Activated CD4-positive, alpha-beta T cell treated with anti-CD3 and anti-CD28 coated beads for 1 hour (primary cell): Measurements from ENCODE around the gene DNAJC16.

Source experiments
- DNase-seq: peaks from one replicate; pipeline ENCODE4 v3.0.0-alpha.2; 2020

The DNAJC16 gene

DNA sequence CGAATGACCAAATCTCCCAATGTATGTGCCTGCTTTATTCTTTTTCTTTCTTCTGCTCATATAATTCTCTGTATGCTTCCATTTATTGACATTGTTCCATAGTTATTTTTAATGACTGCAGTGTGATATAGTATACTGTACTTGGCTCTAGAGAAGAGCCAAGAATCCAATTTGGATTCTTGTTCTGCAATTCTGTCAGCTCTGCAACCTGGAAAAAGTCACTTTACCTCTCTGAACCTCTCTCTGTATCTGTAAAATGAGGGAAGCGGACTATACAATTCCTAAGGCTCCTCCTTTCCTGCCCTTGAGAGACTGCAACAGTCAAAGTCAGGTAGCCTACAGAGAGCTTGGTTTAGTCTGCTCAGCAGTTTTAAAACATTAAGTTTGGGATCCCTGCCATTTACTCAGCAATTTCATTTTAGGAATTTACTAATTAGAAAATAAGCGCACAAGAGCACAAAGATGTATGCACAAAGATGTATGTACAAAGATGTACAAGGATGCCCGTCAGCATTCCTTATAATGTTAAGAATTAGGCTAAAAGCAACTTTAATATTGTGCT, 14.7 kb downstream of the DNAJC16 start:
- DNase-seq: no peak

DNA sequence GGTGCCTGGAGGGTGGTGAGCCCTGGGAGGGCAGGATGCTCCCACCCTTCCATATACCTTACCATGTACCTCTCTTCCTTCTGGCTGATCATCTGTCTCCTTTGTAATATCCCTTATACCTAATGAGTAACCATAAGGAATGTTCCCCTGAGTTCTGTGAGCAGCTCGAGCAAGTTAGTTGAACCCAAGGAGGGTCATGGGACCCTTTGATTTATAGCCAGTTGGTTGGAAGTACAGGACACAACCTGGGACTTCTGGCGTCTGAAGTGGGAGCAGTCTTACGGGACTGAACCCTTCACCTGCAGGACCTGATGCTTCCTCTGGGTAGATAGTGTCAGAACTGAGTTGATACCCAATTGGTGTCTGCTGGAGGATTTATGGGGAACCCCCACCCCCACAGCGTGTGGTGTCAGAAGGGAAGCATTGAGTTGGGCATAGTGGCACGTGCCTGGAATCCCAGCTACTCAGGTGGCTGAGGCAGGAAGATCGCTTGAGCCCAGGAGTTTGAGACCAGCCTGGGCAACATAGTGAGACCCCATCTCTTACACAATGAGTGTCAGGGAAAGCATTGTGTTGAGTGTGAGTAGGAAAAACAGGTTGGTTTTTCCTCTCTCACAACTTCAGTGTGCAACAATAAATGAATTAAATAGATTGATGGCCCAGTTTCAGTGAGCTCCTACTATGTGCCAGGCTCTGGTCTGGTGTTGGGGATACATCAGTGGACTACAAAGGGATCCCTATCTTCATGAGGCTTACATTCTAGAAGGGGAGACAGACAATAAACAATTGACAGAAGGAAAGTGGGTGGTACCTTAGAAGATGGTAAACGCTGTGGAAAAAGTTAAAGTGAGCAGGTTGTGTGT, 16.0 kb downstream of the DNAJC16 start:
- no peak for DNase-seq

DNA sequence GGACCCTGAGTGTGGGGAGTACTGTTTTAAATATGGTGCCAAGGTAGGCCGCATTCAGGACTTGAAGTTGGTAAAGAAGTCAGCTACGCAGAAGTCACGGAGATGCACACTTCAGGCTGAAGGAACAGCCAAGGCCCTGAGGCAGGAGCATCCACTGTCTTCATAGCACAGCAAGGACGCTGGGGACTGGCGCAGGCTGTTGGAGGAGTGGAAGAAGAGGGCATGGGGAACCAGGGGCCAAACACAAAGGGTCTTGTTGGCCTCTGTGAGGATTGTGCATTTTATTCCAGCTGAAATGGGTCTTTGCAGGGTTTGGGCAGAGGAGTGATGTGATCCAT, 16.6 kb downstream of the DNAJC16 start:
- no peak for DNase-seq

DNA sequence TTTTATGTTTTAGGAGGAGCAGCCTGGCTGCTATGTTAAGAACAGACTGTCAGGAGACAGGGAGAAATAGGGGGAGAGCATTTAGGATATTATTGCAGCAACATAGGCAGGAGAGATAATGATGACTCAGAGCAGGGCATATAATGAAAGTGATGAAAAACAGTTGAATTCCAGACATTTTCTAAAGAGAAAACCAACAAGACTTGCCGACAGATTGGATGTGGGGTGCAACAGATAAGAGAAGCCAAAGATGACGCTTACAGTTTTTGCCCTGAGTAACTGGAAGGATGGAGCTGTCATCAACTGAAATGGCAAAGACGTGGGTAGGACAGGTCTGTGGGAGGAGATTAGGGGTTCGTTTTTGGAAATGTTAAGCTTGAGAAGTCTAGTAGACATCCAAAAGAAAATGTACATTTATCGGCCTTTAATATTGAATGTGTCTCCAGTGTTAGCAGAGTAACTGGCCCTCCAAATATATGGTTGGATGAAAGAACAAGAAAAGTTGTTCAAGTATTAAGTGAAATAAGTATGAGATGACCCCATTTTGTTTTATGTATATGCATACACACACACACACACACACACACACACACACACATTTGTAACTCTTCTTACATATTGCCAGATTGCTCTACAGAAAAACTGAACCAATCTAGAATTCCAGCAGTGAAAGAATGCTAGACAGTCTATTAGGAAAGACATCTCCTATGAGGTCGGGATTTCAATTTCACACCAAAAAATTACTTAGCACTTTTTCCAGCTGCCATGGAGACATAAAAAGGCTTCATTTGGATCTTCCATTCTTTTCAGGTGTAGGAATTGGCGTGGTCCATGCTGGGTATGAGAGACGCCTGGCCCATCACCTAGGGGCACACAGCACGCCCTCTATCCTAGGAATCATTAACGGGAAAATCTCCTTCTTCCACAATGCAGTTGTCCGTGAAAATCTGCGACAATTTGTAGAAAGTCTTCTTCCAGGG, 17.2 kb downstream of the DNAJC16 start:
- no peak for DNase-seq

DNA sequence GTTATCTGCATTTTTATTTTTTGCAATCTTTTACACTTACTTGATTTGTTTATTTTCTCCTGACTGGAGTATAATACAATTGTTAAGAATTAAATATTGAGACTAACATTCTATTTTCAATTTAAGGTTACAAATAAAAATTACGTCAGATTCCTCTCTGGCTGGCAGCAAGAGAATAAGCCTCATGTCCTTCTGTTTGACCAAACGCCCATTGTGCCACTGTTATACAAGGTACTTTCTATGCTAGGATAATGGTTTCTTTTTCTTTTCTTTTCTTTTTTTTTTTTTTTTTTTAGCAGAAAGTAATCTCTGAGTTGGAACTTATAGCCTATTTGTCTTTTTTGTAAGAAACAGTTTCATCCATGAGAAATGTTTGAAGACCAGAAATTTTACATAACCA, 20.0 kb downstream of the DNAJC16 start:
- DNase-seq: no peak

DNA sequence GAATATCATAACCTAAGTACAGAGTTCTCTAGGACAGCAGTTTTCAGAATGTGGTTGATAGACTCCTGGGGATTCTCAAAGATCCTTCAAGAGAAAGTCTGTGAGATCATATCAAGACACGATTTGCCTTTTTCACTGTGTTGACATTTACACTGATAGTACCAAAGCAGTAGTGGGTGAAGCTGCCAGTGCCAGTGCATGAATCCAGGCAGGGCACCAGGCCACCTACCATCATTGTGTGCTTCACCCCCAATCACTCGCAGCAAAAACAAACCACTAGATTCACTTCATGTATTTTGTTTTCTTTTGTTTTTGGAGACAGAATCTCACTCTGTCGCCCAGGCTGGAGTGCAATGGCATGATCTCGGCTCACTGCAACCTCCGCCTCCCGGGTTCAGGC, 23.9 kb downstream of the DNAJC16 start:
- no peak for DNase-seq

DNA sequence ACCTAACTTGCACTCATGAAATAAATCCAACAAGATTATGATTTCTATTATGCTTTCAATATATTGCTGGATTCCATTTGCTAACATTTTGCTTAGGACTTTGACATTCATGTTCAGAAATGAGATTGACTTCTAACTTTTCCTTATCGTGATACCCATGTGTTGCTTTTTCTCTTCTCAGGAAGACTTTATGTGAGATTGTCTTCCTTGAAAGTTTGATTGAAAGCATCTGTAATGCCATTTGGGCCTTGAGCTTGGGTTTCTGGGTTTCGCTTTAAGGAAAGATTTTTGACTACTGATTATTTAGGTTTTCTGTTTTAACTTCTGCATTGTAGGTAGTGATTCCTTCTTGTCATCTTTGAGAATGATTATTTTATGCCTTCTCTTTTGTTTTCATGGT, 30.4 kb downstream of the DNAJC16 start:
- DNase-seq: no peak

DNA sequence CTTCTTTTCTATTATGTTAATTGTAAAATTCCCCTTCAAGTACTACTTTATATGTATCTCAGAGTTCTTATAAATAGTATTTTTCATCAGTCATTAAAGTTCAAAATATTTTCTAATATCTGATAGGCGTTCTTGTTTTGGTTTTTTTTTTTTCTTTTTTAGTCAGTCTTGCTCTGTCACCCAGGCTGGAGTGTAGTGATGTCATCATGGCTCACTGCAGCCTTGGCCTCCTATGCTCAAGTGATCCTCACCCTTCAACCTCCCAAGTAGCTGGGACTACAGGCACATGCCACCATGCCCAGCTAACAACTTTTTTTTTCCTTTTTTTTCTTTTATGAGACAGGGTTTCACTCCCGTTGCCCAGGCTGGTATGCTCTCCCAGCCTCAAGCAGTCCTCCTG, 30.9 kb downstream of the DNAJC16 start:
- no peak for DNase-seq

DNA sequence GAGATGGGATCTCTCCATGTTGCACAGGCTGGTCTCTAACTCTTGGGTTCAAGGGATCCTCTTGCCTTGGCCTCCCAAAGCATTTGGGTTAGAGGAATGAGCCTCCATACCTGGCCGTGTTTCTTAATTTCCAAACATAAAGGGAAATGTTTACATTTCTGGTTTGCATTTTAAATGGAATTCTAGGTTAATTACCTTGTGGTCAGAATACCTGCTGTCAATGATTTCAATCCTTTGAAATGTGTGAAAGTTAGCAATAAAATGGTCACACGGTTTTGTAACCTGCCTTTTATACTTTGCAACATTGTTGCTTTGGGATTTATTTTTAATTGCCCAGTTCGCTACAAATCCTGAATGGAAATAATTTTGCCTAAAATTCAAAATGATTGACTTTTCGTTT, 31.9 kb downstream of the DNAJC16 start:
- no peak for DNase-seq

DNA sequence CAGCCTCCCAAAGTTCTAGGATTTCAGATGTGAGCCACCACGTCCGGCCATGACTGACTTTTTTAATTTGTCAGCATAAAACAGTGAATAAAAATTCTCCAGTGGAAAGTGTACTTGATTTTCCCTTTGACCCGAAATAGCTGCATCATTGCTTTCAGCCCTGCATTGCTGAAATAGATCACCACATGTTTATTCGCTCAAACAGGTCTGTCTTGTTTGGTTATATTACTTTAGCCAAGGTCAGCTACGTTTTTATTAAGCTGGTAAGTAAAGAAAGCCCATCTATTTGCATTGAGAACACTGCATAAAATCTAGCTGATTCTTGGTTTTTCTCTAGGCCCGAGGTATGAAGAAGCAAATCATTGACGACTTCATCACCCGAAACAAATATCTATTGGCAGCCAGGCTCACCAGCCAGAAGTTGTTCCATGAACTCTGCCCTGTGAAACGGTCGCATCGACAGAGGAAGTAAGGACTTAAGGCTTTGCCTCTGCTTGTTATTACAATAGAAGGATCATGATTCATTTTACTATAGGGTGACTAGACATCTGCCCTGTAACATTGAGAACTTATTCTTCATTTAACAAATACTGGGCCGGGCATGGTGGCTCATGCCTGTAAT, 32.7 kb downstream of the DNAJC16 start:
- DNase-seq: no peak

DNA sequence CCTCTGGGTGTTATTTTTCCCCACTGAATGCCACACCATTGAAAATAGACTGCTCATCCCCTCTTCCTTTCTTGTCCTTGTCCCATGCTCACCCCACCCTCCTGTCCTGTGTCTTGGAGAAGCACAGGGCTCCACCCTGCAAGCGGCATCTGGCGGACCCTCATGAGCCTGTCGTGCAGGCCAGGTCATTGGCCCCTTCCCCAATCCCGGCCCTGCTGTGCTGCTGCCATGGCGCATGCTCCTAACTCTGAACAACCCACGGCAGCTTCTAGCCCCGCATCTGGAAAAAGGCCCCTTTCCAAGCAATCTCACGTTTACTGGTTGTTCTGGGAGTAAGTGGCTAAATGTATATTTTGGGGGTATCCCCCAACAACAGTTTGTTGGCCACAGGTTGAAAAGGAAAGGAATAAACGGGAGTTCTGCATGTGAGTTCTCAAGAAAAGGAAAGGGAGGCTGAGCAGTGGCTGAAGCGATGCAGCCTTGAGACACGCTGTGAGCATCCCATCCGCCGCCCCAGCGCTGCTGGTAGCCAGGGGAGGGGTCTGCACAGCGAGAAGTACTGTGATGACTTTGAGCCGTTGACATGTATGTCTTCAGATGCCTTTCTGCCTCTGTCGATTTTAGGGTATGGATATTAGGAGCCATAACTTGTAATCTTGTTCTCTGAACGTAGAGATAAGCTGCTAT, 41.9 kb downstream of the DNAJC16 start:
- no peak for DNase-seq

DNA sequence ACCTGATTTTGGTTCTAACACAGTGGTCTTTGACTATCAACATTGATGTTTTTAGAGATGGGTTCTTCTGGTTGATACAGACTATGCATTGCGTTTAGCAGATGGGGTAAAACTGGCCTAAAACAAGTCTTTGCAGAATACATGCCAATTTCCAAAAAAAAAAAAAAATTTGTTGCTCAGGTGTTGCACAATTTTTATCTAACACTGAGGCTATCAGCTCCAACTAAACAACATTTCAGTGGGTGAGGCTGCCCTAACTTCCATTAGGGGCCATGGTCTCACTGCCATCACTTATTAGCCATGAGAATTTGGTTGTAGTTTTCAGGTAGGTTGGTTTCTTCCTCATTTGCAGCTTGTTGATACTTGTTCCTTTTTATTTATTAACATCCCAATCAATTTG, 44.2 kb downstream of the DNAJC16 start:
- no peak for DNase-seq

DNA sequence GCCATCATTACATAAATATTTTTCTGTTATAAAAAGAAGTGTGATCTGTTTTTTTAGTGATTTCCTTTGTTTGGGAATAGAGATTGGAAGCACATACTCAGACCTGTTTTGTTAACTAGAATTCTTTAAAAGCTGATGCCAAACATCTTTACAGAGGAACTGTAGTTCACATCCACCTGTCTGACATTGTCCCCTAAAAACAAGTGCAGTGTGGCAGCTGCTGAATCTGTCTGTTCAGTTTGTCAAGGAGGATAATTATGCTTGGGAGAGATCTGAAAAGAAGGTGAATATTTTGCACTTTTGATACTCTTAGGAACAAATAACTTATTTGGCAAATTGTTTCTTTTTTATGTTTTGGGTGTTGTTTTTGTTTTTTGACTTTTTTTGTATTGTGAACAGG, 44.6 kb downstream of the DNAJC16 start:
- no peak for DNase-seq

DNA sequence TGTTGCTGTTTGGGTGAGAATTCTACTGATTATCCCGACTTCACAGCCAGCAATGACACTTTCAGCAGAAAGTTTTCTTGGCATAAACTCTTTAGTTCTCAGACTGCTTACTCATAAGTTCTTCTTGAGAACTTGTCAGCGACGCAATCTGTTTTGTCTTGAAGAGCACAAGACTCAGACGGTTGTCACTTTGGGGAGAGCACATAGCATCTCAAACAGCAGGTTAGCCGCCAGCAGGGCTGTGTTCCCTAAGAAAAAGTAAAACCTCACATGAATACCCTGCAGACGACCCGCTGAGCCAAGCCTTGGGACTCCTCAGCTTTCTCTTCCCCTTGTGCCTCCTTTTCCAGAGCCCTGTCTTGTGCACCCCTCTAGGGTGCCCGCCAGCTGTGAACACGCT, 46.8 kb downstream of the DNAJC16 start:
- no peak for DNase-seq

DNA sequence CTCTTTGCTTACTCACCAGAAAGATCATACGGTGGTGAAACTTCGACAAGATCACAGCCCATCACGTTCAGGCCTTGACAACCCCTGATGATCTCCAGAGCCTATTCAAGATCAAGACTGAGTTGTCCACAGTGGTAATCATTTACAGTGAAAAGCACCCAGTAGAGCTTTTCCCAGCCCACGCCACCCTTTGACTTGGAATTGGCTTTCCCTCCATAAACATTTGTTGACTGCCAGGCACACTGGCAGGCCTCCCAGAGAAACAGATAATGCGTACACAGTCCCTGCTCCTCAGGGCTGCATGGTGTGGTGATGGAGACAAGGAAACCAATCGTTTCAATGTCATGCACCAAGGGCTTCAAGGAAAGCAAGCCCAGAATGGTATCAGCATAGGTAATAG, 48.1 kb downstream of the DNAJC16 start:
- DNase-seq: no peak

DNA sequence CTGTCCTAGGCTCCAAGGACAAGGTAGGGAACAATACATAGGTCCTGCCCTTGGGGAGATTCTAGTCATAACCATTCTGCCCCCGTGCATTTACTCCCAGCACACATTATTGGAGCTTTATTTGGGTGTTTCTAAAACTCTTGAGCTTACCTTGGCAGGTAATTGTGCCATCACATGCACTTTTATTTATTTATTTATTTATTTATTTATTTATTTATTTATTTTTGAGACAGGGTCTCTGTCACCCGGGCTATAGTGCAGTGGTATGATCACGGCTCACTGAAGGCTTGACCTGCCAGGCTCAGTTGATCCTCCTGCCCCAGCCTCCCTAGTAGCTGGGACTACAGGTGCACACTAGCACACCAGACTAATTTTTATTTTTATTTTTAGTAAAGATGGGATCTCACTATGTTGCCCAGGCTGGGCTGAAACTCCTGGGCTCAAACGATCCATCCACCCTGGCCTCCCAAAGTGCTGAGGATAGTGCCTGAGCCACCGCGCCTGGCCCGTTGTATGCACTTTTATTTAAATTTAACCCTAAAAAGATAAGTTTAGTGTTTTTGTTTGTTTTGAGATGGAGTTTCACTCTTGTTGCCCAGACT, 49.0 kb downstream of the DNAJC16 start:
- DNase-seq: no peak

DNA sequence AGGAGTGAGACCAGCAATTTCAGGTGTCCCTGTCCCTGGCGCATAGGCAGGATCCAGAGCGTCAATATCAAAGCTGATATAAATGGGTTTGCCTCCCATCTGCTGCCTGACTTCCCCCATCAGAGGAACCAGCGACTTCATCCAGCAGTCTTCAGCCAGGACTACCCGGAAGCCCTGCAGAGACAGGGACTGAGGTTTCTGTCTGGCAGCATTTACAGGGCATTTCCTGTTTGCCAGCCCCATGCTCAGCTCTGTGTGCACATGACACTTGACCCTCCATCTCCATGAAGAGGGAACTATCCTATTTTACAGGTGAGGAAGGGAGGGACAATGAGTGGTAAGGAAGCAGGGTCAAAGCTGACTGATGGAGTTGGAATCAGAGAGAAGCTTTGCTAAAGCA, 51.0 kb downstream of the DNAJC16 start:
- no peak for DNase-seq

DNA sequence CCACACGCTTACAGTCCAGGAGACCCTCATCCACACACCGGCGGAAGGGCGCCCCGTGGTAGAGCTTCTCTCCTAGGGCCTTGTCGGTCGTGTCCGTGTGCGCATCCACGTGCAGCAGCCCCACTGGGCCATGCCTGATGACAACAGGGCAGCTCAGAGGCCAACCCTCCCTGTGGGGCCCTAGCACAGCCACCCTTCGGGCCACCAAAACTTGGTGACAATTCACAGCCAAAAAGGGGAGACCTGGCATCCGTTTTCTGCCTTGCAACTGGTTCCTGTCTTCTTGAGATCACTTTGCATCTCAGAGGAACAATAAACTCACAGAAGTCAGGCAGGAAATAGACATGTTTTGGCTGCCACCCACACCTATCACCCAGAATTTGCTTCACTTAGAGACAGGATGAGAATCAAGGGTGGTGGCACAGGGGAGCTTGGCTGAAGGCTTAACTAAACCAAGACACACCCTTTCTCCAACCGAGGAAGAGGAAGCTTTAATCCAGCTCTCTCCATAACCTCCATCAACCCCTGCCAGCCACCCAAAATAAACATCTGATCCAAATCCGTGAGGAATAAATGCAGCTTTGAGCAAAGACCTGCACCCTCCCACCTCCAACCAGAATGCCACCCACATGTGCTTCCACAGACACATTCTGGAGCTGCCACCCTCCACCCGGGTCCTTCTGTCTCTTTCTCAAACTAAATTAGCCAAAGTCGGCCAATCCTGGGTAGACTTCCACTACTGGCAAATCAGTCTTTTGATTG, 52.5 kb downstream of the DNAJC16 start:
- DNase-seq: peak; percentile 16

DNA sequence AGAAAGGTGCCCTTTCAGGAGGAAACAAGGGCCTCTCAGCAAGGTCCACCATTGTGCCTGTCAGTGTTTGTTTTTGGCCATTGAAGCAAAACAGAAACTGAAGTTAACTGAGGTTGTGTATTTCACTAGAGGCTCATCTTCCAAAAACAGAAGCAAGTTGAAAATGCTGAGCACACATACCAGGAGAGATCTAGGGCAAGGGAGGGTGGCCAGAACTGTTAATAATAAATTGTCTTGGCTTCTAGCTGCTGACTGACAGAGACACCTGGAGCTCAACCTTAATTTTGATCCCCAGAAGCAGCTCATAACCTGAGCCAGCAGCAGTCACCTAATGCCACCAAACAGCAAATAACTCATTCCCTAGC, 53.0 kb downstream of the DNAJC16 start:
- no peak for DNase-seq

DNA sequence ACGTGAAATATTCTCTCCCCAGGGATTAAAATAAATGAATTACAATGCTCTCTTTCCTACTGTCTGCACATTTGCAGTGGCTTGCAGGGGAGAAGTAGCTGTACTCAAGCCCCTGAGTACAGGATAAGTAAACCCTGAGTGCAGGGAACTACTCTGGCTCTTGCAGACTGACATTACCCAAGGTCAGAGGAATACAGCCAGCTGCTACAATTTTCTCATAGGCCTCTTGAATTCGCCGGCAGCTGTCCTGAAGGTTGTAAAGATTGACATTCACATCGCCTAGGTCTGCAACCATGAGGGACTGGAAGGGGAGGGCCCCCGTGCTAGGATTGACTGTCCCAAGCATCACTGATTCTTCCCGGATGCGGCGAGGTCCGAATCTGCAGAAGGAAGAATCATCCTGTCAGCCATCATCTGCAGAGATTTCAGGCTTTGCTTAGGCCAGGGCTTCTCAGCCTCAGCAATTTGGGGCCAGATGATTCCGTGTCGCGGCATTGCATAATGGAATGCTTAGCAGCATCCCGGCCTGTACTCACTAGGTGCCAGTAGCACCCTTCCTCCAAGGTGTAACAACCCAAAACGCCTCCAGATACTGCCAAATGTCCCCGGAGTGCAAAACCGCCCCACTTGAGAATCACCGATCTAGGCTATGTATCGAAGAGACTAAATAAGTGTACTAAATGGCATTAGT, 56.5 kb downstream of the DNAJC16 start:
- DNase-seq: no peak
